ENCODE measurements around the gene PAQR7.

GRCh38 chr1:25863486-25864262 lies 11.8 kb downstream of the PAQR7 start:
- TF ChIP-seq, protein P1, sequence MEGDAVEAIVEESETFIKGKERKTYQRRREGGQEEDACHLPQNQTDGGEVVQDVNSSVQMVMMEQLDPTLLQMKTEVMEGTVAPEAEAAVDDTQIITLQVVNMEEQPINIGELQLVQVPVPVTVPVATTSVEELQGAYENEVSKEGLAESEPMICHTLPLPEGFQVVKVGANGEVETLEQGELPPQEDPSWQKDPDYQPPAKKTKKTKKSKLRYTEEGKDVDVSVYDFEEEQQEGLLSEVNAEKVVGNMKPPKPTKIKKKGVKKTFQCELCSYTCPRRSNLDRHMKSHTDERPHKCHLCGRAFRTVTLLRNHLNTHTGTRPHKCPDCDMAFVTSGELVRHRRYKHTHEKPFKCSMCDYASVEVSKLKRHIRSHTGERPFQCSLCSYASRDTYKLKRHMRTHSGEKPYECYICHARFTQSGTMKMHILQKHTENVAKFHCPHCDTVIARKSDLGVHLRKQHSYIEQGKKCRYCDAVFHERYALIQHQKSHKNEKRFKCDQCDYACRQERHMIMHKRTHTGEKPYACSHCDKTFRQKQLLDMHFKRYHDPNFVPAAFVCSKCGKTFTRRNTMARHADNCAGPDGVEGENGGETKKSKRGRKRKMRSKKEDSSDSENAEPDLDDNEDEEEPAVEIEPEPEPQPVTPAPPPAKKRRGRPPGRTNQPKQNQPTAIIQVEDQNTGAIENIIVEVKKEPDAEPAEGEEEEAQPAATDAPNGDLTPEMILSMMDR (IDR thresholded peaks at IDR 0.05), result peak in 1 of 7 experiments; percentile 20
- TF ChIP-seq POLR2A (IDR thresholded peaks at IDR 0.05), result no peak
